Loucy (cell line): ENCODE measurements around the gene ZBTB1.

Source experiments
- H2AFZ ChIP-seq: fragments of 200-600 bp; sonication (generic); 2 replicates; pipeline ENCODE4 v1.6.0; 2016; ENCODE audit warnings: antibody characterized with exemption, mild to moderate bottlenecking, low read length, moderate library complexity
- H3F3A ChIP-seq: fragments of 200-600 bp; 2 replicates; pipeline ENCODE4 v1.6.0; 2016; ENCODE audit warnings: antibody characterized with exemption, low read depth, mild to moderate bottlenecking
- H3K27me3 ChIP-seq: fragments of 200-600 bp; sonication (generic); 2 replicates; pipeline ENCODE4 v1.6.1; 2014; ENCODE audit warnings: low read length, mild to moderate bottlenecking; ENCODE audit not compliant: insufficient read depth, poor library complexity, severe bottlenecking
- H3K36me3 ChIP-seq: fragments of 200-600 bp; sonication (generic); 2 replicates; pipeline ENCODE4 v1.6.1; 2016; ENCODE audit warnings: low read length; ENCODE audit not compliant: insufficient read depth
- H3K4me1 ChIP-seq: fragments of 200-600 bp; sonication (generic); 2 replicates; pipeline ENCODE4 v1.5.1; 2014; ENCODE audit warnings: low read length, mild to moderate bottlenecking; ENCODE audit not compliant: insufficient read depth, poor library complexity, severe bottlenecking
- H3K4me2 ChIP-seq: fragments of 200-600 bp; sonication (generic); 2 replicates; pipeline ENCODE4 v1.6.0; 2014; ENCODE audit warnings: antibody characterized with exemption, low read length, low read depth, mild to moderate bottlenecking; ENCODE audit not compliant: poor library complexity, severe bottlenecking
- H3K4me3 ChIP-seq: fragments of 200-600 bp; sonication (generic); 2 replicates; pipeline ENCODE4 v1.5.1; 2014; ENCODE audit warnings: low read length, mild to moderate bottlenecking, mixed read lengths; ENCODE audit not compliant: poor library complexity, severe bottlenecking
- H3K79me2 ChIP-seq: fragments of 200-600 bp; sonication (generic); 2 replicates; pipeline ENCODE4 v1.6.1; 2014; ENCODE audit warnings: low read length; ENCODE audit not compliant: insufficient read depth
- H3K9ac ChIP-seq: fragments of 200-600 bp; sonication (generic); 2 replicates; pipeline ENCODE4 v1.6.0; 2014; ENCODE audit warnings: mild to moderate bottlenecking, low read depth, low read length, moderate library complexity; ENCODE audit not compliant: poor library complexity, severe bottlenecking
- H3K9me2 ChIP-seq: fragments of 200-600 bp; sonication (generic); replicated peaks from 2 replicates; pipeline ENCODE4 v1.6.1; 2016; ENCODE audit warnings: low read depth, low read length, mixed read lengths
- H3K9me3 ChIP-seq: fragments of 200-600 bp; sonication (generic); 2 replicates; pipeline ENCODE4 v1.6.1; 2014; ENCODE audit warnings: mild to moderate bottlenecking, antibody characterized with exemption, low read length, low read depth; ENCODE audit not compliant: insufficient read depth
- H4K20me1 ChIP-seq: fragments of 200-600 bp; sonication (generic); 2 replicates; pipeline ENCODE4 v1.6.0; 2014; ENCODE audit warnings: antibody characterized with exemption, low read length, mild to moderate bottlenecking; ENCODE audit not compliant: insufficient read depth, poor library complexity, severe bottlenecking
- CTCF ChIP-seq: fragments of 200-600 bp; sonication (generic); conservative IDR thresholded peaks from 2 replicates; pipeline ENCODE4 v1.5.1; 2014; ENCODE audit warnings: mild to moderate bottlenecking, antibody characterized with exemption, low read length
- EZH2phosphoT487 ChIP-seq: fragments of 200-600 bp; IDR thresholded peaks from 2 replicates; pipeline ENCODE4 v1.6.1; 2018; ENCODE audit warnings: antibody characterized with exemption, mild to moderate bottlenecking, moderate library complexity, borderline replicate concordance

ZBTB1 gene

GRCh38 chr14:64500088-64500487 is 4.5 kb upstream of the ZBTB1 start:
- peak overlapping the region; percentile 20 for H3K9ac ChIP-seq
- H3K4me2 ChIP-seq = peak overlapping the region; percentile 61
- H3K79me2 ChIP-seq = peaks cover 57% of the 10 kb centered on the region
- no peak for TF ChIP-seq CTCF
- no peak for TF ChIP-seq EZH2phosphoT487
- peaks cover 10% of the 10 kb centered on the region; the same call in 1 of the 2 replicates for H3F3A ChIP-seq
- peaks cover 45% of the 10 kb centered on the region for H3K4me1 ChIP-seq
- no peaks in the 10 kb centered on the region for H3K9me3 ChIP-seq
- no peaks in the 10 kb centered on the region for H3K27me3 ChIP-seq
- peaks cover 38% of the 10 kb centered on the region for H4K20me1 ChIP-seq
- H3K36me3 ChIP-seq = no peaks in the 10 kb centered on the region
- no peak overlapping the region for H2AFZ ChIP-seq
- H3K4me3 ChIP-seq = peak overlapping the region; percentile 41
- H3K9me2 ChIP-seq = no peaks in the 10 kb centered on the region

GRCh38 chr14:64501411-64502171 is 3.0 kb upstream of the ZBTB1 start:
- Histone ChIP-seq H3K4me2 (peak overlapping the region; percentile 99), H2AFZ (no peak overlapping the region), H3K4me3 (peak overlapping the region; percentile 80), H3K9ac (peak overlapping the region; percentile 98), H3K79me2 (peaks cover 72% of the 10 kb centered on the region), H3K9me3 (no peaks in the 10 kb centered on the region), H3F3A (peaks cover 10% of the 10 kb centered on the region; the same call in 1 of the 2 replicates), H4K20me1 (peaks cover 47% of the 10 kb centered on the region), H3K9me2 (no peaks in the 10 kb centered on the region), H3K4me1 (peaks cover 49% of the 10 kb centered on the region), H3K36me3 (no peaks in the 10 kb centered on the region), H3K27me3 (no peaks in the 10 kb centered on the region)
- TF ChIP-seq CTCF (no peak; the same call in 1 of the 2 replicates), EZH2phosphoT487 (no peak)

GRCh38 chr14:64502456-64502855 is 2.1 kb upstream of the ZBTB1 start:
- Histone ChIP-seq H3K79me2 (peaks cover 80% of the 10 kb centered on the region), H3F3A (peaks cover 10% of the 10 kb centered on the region; the same call in 1 of the 2 replicates), H3K4me1 (peaks cover 48% of the 10 kb centered on the region), H3K9me3 (no peaks in the 10 kb centered on the region), H3K4me2 (peak overlapping the region; percentile 99), H3K36me3 (no peaks in the 10 kb centered on the region), H3K27me3 (no peaks in the 10 kb centered on the region), H2AFZ (peak overlapping the region; percentile 84; the same call in 1 of the 2 replicates), H4K20me1 (peaks cover 49% of the 10 kb centered on the region), H3K9ac (peak overlapping the region; percentile 98), H3K4me3 (peak overlapping the region; percentile 80), H3K9me2 (no peaks in the 10 kb centered on the region)
- no peak for TF ChIP-seq EZH2phosphoT487
- no peak for TF ChIP-seq CTCF
